GM21360 (cell line): ENCODE measurements around the gene TP53RK.

ENCODE experiments used
- ATAC-seq: cut with Tn5 transposase; IDR thresholded peaks from one replicate; pipeline ENCODE4 v1.9.1; 2021; ENCODE audit warnings: mild to moderate bottlenecking, moderate library complexity; ENCODE audit not compliant: unreplicated experiment

TP53RK gene

GRCh38 chr20:46708172-46708860 is 19.1 kb upstream of the TP53RK start:
- no peak for ATAC-seq

DNA sequence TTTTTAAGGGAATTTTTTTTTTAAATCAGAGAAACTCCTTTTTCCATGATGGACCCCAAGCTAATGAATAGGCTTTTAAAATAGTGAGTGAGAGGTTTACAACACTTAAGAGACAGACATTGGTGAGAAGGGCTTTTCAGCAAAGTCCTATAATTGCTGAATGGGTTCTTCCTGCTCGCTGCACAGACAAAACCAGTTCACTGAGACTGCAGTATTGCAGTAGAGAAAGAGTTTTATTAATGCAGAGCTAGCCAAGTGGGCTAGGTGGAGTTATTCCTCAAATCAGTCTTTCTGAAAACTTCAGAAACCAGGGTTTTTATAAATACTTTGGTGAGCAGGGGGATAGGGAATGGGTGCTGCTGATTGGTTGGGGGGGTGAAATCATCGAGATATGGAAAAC is 17.0 kb upstream of the TP53RK start:
- ATAC-seq = no peak

- no peak for ATAC-seq
These were observed 16.1 kb upstream of the TP53RK start for GRCh38 chr20:46705378-46705729.

DNA sequence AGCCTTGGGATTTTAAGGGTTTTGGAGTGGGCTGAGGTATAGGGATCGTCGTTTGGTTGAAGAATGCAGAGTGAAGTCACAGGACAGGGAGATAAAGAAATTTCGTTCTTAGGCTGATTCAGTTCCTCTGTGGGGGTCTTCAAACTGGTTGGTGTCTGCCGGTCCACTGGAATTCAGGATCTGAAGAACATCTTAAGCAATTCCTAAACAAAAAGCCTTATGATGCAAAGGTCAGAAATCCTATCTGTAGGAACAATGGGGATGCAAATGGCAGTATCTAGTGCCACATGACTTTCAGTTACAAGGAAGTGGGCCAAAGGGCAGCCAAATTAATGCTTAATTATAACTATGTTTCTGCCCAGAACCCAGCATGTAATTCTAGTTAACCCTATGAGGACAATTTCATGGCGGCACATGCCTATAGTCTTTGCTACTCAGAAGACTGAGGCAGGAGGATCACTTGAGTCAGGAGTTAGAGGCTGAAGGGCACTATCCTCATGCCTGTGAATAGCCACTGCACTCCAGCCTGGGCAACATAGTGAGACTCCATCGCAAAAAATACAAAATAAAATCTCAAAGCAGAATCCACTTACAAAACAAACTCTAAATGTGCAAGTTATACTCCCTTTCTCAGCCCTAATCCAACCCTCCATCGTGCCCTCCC is 15.6 kb upstream of the TP53RK start:
- ATAC-seq = no peak

DNA sequence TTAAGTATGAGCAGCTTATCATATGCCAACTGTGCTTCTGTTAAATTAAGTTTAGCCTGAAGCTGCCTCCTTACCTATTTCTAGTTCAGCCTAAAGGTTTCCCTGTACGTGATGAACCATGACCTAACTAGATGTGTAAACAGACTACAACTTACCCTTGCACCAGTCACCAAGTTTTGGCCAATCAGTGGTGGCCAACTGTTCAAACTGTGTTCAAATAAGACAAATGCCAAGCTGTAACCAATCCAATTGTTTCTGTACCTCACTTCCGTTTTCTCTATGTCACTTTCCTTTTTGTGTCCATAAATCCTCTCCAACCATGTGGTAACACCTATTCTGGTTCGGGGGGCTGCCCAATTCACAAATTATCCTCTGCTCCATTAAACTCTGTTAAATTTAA is 14.2 kb upstream of the TP53RK start:
- no peak for ATAC-seq

DNA sequence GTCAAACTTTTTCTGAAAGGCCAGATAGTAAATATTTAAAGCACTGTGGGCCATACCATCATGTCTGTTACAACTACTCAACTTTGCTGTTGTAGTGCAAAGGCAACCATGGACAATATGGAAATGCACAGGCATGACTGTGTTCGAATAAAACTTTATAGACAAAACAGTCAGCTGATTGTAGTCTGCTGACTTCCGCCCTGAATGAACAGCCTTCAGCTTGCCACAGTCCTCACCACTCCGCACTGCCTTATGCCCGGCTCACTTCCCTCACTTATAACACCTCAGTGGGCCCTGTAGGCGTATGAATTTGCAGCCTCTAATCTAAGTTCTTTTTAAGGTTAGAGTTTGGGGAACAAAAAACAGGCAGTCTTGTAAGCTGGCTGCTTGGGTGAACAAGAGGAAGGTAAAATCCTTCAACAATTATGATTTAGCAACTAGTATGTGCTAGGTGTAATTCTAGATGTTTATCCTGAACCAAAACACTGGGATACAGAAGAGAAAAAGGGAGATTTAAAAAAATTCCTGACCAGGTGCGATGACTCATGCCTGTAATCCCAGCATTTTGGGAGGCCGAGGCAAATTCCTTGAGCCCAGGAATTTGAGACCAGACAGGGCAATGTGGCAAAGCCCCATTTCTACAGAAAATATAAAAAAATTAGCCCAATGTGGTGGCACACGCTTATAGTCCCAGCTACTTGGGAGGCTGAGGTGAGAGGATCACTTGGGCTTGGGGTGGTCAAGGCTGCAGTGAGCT is 13.4 kb upstream of the TP53RK start:
- ATAC-seq = no peak

GRCh38 chr20:46701986-46702385 is 12.7 kb upstream of the TP53RK start:
- no peak for ATAC-seq

DNA sequence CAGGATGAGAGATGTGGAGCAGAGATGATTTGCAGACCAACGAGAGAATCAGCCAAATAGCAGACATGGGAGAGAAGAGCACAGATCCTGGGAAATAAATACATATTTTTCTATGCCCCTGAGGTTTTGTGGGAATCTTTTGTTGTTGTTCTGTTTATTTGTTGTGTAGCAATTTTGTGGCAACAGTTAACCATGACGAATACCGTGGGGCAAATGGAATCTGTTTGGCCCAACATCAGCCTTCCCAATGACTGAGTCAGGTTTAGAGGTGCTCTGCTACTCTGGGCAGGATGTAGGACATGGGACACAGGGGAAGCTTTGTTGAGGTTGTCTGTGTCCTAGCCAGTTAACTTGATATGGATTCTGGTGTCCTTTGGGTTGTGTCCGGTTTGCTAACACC is 12.3 kb upstream of the TP53RK start:
- ATAC-seq = no peak

DNA sequence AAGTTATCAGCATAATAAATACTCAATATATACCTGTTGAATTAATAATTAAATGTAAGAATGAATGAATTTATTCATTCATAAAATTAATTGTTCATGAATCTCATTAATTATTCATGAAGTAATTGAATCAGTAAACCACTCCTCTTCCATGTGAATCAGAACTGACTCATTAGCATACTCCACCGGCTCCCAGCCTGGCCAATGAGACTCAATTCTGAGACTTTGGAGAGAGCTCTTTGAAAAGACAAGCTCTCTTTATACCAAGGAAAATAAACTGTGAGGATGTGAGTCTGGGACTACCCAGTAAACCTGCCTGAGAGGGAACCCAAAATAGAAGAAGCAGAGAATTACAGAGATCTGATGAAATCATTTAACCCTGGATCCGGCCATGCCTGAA is 11.8 kb upstream of the TP53RK start:
- no peak for ATAC-seq

DNA sequence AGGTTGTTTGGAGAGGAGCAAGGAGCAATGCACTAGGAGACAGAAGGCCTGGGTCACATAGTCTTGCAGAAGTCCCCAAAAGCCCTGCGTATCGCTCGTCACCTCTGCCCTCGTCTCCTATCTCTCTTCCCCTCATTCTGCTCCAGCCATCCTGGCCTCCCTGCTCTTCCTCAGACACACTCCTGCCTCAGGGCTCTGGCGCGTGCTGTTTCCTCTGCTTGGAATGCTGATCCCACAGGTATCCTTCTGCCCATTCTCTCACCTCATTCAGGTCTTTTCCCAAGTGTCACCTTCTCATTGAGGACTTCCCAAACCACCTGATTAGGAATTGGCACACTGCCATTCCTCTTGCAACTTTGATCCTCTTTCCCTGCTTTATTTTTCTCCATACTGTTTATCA is 11.2 kb upstream of the TP53RK start:
- ATAC-seq = no peak

- ATAC-seq = no peak
These were observed 10.6 kb upstream of the TP53RK start for GRCh38 chr20:46699651-46700359.

- no peak for ATAC-seq
These were observed 9.5 kb upstream of the TP53RK start for GRCh38 chr20:46698788-46699187.

DNA sequence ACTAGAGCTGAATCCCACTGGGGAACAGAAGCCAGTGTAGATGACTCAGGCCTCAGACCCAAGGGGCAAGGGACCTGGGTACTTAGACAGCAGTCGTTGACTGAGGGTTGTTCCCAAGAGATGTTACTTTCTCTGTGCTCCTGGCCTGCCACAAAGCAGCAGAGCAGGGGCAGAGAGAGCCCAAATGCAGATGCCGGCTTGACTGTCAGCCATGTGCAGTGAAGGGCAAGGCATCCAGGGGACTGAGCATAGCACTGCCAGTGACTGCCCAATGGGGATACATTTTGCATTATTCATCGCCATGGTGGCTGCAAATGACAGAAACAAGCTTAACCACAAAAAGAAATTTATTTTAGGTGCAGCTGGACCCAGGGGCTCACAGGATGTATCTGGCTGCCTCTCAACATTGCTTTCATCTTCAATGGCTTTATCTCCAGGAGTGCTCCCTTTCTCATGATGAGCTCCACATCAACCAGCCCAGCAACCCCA is 7.6 kb upstream of the TP53RK start:
- no peak for ATAC-seq

DNA sequence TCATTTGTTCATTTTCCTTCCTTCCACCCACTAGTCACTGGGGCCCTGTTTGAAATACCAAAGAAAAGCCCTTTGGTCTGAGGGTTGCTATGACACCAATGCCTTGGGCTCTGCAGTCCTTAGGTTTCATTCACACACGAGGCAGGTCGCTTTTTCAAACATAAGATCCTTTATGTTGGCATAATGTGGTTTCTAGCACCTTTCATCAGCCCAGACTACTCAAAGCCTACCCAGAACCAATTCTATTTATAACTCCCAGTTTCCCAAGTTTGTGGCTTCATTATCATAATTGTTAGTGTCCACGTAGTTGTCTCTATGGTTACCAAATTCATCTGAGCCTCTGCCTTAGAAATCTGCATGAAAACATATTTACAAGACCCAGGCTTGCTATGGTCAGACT is 6.6 kb upstream of the TP53RK start:
- ATAC-seq = no peak

DNA sequence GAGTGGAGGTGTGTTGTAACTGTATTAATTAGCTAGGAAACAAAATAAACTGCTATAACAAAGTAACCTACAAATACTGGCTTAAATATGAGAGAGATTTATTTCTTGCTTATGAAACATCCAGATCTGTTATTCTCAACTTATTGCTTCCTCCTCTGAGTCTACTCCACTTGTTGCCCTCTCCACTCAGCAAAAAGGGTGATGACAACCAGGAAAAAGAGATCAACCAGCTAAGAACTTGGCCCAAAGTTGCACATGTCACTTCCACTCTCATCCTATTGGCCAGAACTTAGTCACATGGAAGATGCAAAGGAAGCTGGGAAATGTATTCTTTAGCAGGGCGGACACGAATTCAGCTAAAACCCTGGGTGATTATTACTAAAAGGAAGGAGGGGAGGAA is 5.2 kb upstream of the TP53RK start:
- no peak for ATAC-seq

DNA sequence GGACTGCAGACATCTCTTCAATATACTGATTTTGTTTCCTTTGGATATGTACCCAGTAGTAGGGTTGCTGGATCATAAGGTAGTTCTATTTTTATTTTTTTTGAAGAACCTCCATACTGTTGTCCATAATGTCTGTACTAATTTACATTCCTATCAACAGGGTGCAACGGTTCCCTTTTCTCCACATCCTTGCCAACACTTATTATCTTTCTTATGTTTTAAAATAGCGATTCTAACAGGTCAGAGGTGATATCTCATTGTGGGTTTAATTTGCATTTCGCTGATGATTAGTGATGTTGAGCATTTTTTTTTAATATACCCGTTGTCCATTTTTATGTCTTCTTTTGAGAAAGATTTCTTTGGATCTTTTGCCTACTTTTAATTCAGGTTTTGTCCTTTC is 2.0 kb upstream of the TP53RK start:
- ATAC-seq = no peak

GRCh38 chr20:46690219-46691106 is 1.2 kb upstream of the TP53RK start:
- no peak for ATAC-seq

- ATAC-seq = no peak
These were observed 476 bp upstream of the TP53RK start for GRCh38 chr20:46689754-46690085.

DNA sequence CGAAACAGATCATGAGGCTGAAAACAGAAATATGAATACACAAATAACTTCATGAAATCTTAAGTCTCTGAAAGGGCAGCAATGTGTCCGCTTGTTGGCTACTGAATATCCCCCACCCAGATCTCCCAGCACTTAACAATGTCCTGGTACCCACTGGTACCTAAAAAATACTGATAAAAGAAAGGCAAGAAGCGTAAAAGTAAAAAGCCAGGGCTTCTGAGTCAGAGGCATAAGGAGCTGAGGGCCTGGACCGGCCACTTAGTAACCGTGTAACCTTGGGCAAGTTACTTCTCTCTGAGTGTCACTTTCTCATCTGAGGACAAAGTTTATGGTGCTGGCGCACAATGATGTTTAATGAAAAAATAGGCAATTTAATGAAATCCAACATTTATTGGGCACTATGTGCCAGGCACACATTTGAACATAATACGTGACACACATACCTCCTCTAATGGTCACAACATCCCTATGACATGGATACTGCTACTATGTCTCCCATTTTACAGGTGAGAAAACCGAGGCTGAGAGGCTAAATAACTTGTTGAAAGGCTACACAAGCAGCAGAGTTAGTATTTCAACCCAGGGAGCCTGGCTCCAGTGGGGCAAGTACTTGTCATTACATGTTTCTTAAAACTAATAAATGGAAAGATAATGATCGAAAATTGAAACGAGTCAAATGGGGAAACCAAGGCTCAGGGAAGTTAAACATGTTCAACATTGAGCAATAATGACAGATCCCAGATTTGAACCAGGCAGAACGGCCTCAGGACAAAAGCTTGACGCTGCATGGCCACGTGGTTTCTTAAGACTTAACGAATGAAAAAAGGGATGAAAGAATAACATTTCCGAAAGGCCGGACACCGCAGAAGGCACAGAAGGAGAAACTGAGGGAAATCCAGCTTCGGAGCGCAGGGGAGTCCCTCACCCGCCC is 828 bp downstream of the TP53RK start:
- no peak for ATAC-seq
